BE2C (cell line): Measurements from ENCODE around the gene ABLIM1.
A peak's percentile ranks its signal among the peaks of the same experiment; 100 is the strongest.

ENCODE experiments used
- DNase-seq: peaks from one replicate; pipeline ENCODE4 v3.0.0-alpha.2; 2020
- H3K27me3 ChIP-seq: fragments of 250-450 bp; sonication (Bioruptor Pico); 2 replicates; pipeline ENCODE4 v1.5.1; 2020; ENCODE audit warnings: mild to moderate bottlenecking
- H3K36me3 ChIP-seq: fragments of 250-450 bp; sonication (Bioruptor Pico); 2 replicates; pipeline ENCODE4 v1.5.1; 2020; ENCODE audit warnings: mild to moderate bottlenecking
- H3K4me1 ChIP-seq: fragments of 250-450 bp; sonication (Bioruptor Pico); 2 replicates; pipeline ENCODE4 v1.5.1; 2020
- H3K4me3 ChIP-seq: 2 replicates; pipeline ENCODE4 v1.5.1; 2011; ENCODE audit warnings: low read depth, low read length
- H3K9me3 ChIP-seq: fragments of 250-450 bp; sonication (Bioruptor Pico); 2 replicates; pipeline ENCODE4 v1.5.1; 2020
- TF ChIP-seq, protein P1 (sequence below): IDR thresholded peaks from 2 replicates; pipeline ENCODE4 v1.5.1; 2012; ENCODE audit warnings: mild to moderate bottlenecking, low read depth, low read length

ABLIM1 gene

GRCh38 chr10:114489521-114490310, 168.4 kb downstream of the ABLIM1 start:
- Histone ChIP-seq H3K4me1 (peaks cover 34% of the 10 kb centered on the region), H3K9me3 (no peaks in the 10 kb centered on the region), H3K27me3 (no peaks in the 10 kb centered on the region), H3K4me3 (no peak overlapping the region), H3K36me3 (peaks cover 13% of the 10 kb centered on the region)
- DNase-seq = no peak
- TF ChIP-seq, protein P1, sequence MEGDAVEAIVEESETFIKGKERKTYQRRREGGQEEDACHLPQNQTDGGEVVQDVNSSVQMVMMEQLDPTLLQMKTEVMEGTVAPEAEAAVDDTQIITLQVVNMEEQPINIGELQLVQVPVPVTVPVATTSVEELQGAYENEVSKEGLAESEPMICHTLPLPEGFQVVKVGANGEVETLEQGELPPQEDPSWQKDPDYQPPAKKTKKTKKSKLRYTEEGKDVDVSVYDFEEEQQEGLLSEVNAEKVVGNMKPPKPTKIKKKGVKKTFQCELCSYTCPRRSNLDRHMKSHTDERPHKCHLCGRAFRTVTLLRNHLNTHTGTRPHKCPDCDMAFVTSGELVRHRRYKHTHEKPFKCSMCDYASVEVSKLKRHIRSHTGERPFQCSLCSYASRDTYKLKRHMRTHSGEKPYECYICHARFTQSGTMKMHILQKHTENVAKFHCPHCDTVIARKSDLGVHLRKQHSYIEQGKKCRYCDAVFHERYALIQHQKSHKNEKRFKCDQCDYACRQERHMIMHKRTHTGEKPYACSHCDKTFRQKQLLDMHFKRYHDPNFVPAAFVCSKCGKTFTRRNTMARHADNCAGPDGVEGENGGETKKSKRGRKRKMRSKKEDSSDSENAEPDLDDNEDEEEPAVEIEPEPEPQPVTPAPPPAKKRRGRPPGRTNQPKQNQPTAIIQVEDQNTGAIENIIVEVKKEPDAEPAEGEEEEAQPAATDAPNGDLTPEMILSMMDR = no peak

DNA sequence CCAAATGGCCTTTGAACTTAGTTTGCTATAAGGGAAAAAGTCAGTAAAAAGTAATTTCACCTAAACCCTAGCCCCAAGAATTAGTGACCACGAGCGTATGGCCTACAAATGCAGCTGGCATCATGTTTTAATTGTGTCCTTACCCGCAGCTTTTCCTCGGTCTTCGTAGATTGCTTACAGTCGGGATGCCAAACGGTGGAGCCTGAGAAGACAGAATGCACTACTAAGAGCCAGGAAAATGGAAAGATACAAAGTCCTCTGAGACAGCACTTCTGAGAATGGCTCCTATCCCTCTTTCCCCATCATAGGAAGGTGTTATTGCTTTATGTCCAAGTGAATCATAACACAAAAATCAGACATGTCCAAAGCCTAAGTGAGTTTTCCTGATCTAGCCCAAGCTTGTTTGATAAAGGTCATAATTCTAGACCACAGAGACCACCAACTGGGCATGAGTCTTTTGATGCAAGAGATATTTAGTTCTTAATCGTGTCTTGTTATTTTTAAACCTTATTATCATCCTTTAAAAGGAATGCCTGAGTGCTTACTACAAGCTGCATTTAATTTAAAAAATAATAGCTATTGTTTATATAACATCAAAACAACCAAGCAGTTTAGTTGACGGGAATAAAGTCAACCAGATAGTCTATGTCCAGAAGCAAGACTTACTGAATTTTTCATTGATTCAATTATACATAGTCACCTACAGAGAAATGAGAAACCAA, 170.1 kb downstream of the ABLIM1 start:
- peaks cover 34% of the 10 kb centered on the region for H3K4me1 ChIP-seq
- peaks cover 17% of the 10 kb centered on the region for H3K36me3 ChIP-seq
- TF ChIP-seq, protein P1 = no peak
- no peak overlapping the region for H3K4me3 ChIP-seq
- no peak for DNase-seq
- no peaks in the 10 kb centered on the region for H3K27me3 ChIP-seq
- H3K9me3 ChIP-seq = no peaks in the 10 kb centered on the region

DNA sequence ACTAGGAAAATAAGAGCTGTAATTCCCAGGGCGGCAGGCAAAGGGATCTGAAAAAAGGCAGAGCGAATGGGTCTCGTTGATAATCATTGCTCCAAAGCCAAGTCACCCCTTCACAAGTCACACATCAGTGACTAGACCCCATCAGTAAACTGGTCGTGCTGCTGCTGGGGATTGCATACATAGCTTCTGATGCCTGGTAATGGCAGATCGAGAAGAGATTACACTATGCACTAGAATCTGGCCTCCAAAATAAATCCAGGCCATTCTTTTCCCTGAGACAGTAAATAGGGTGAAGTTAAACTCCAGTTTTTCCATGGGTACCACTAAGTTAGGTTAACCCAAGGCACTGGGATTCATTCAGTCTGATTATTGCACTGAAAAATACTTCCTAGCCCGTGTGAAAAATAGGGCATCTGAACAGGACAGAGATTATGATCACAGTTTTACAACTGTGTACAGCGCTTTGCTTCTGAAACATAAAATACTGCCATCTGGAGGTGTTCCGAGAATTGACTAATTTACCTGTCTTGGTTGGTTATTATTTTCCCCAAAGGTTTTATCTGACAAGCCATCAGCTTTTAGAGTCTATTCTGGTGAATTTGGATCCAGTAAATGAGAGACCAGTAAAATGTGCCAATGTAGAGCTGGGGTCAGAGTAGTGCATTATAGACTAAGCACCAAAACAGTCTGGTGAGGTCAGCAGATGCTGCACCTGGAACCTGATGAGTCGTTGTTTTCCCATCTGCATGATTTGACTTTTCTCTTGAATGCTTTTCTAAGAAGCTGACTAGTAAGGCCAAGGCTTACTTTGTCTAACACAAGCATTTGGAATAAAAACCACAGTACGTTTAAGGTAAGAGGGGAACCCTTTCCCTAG, 170.9 kb downstream of the ABLIM1 start:
- TF ChIP-seq, protein P1 = peak; percentile 46
- peaks cover 17% of the 10 kb centered on the region for H3K36me3 ChIP-seq
- peak; percentile 52 for DNase-seq
- peaks cover 34% of the 10 kb centered on the region for H3K4me1 ChIP-seq
- no peaks in the 10 kb centered on the region for H3K9me3 ChIP-seq
- H3K27me3 ChIP-seq = no peaks in the 10 kb centered on the region
- H3K4me3 ChIP-seq = no peak overlapping the region

- no peak for DNase-seq
- H3K9me3 ChIP-seq = no peaks in the 10 kb centered on the region
- H3K36me3 ChIP-seq = peaks cover 17% of the 10 kb centered on the region
- TF ChIP-seq, protein P1 = no peak
- H3K4me1 ChIP-seq = peaks cover 40% of the 10 kb centered on the region
- H3K4me3 ChIP-seq = no peak overlapping the region
- no peaks in the 10 kb centered on the region for H3K27me3 ChIP-seq
Observed at GRCh38 chr10:114485696-114486400, 172.2 kb downstream of the ABLIM1 start.

- Histone ChIP-seq H3K4me3 (no peak overlapping the region), H3K4me1 (peaks cover 57% of the 10 kb centered on the region), H3K36me3 (peaks cover 17% of the 10 kb centered on the region), H3K9me3 (no peaks in the 10 kb centered on the region), H3K27me3 (no peaks in the 10 kb centered on the region)
- DNase-seq = no peak
- TF ChIP-seq, protein P1 = no peak
Observed at GRCh38 chr10:114483575-114483974, 174.5 kb downstream of the ABLIM1 start.
